CD4-positive, alpha-beta T cell treated with Interleukin-12 subunit alpha and Interleukin-12 subunit beta, for 1 hour (primary cell): ENCODE results near the gene TMEM92.

Experiments used
- DNase-seq: peaks from one replicate; pipeline ENCODE4 v3.0.0-alpha.2; 2020

The TMEM92 gene

DNA sequence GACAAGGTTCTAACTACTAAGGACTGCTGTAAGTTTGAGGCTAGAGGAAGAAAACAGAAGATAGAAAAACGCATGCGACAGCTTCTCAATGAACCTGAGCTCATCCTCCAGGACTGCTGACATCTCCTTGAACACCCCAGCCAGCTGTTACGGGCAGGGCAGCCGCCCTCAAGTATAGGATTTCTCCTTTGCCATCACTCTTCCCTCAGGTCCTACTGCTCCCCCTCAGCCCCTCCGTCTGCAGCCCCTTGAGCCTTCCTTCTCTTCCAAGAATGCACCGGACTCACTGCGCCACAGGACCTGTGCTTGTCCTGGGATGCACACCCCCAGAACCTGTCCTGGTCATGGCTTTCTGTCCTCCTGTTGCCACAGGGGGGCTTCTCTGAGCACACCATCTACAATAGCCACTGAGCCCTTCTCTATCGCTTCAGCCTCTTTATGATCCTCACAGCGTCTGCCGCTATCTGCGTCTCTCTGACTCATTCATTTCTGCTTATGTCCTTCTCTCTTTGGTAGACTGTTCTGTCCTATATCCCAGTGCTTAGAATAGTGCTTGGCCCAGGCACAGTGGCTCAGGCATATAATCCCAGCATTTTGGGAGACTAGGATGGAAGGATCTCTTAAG, 56.0 kb downstream of the TMEM92 start:
- DNase-seq, result no peak
